ENCODE results near the gene RPS13.
"Not testable (repeated sequence)": the region's sequence is repeated elsewhere in the genome, so short reads cannot be mapped to it uniquely, and the experiment has no call there.

Gene RPS13

GRCh38 chr11:17077520-17078401 lies at the start of gene RPS13:
Gene RPS13, minus strand, starts transcription at chr11:17077667. Its CDS starts 26 bp downstream, at chr11:17077641.
- peak; percentile 85 to 92 for DNase-seq (ENCODE audit: low read depth in 2 of 2)

DNA sequence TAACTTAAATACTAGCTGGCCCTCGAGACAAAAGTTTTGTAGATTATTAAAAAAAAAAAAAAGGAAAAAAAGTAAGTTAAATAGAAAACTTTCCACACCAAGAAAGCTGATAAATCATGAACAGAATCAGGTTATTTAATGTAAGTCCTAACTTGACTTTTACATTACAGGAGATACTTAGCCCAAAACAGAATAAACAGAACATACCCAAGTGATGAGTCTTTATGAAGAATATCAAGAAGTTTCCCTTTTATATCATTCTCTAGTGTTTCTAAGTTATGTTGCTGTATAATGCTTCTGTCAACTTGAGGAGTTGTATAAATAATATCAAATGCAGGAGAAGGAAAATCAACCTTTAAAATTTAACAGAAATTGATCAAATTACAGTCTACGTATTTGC lies 44.5 kb upstream of the RPS13 start:
- DNase-seq (ENCODE audit: low read depth in 2 of 2) = no peak

DNA sequence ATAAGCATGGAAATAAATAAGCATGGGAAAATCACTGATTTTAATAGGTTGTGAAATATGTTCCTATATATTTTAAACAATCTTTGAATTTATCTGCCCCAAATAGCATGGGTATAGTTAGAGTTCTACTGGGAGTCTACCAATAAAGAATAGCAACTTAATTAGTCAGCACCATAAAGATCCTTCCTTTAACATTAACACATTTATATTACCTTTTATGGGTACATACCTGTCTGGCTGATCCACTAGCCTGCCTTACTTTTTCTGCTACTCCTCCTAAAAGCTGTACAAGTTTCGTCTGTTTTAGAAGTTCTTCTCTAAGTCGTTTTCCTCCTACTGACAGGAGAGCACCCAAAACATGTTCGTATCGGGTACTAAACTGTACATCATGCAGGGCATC lies 39.8 kb upstream of the RPS13 start:
- no peak for DNase-seq (ENCODE audit: low read depth in 2 of 2)

- DNase-seq (ENCODE audit: low read depth in 2 of 2) = no peak
Measured at GRCh38 chr11:17116117-17116516, 38.6 kb upstream of the RPS13 start.

GRCh38 chr11:17107745-17108144 lies 30.3 kb upstream of the RPS13 start:
- DNase-seq (ENCODE audit: low read depth in 2 of 2) = not testable (repeated sequence)

DNA sequence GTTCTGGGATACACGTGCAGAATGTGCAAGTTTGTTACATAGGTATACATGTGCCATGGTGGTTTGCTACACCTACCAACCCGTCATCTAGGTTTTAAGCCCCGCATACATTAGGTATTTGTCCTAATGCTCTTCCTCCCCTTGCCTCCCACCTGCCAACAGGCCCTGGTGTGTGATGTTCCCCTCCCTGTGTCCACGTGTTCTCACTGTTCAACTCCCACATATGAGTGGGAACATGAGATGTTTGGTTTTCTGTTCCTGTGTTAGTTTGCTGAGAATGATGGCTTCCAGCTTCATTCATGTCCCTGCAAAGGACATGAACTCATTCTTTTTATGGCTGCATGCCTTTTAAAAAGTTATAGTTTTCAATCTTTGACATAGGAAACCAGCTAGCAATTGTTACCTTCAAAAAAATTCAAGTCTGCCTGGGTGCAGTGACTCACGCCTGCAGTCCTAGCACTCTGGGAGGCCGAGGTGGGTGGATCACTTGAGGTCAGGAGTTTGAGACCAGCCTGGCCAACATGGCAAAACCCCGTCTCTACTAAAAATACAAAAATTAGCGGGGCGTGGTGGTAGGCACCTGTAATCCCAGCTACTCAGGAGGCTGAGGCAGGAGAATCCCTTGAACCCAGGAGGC lies 28.1 kb upstream of the RPS13 start:
- DNase-seq (ENCODE audit: low read depth in 2 of 2) = not testable (repeated sequence)

DNA sequence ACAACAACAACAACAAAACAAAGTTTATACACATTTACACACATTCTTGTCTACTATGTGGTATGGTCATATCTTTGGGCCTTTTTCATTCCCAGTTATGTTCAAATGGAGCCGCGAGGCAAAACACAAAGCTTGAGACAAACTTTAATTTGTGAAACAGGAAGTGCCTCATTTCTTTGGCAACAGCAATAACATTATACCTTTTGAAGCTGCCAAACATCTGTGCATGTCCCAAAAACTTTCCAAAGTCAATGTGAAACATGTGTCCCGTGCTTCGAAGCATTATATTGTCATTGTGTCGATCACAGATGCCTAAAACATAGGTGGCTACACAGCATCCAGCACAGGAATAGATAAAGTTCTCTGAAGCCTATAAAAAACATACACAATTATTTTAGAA lies 25.0 kb upstream of the RPS13 start:
- no peak for DNase-seq (ENCODE audit: low read depth in 2 of 2)

GRCh38 chr11:17098658-17099057 lies 21.2 kb upstream of the RPS13 start:
- DNase-seq (ENCODE audit: low read depth in 2 of 2) = no peak

DNA sequence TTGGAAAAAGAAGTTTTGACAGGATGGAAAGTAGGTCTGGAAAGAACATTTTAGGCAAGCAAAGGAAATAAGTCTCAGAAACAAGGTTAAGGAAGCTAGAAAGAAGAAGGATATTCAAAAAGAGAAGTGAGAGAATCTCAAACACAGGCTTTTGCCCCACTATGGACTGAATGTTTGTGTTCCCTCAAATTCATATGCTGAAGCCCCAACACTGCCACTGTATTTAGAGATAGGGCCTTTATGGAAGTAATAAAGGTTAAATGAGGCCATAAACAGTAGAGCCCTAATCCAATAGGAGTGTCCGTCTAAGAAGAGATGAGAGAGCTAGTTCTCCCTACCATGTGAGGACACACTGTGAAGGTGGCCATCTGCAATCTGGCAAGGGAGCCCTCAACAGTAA lies 20.6 kb upstream of the RPS13 start:
- DNase-seq (ENCODE audit: low read depth in 2 of 2) = no peak

- not testable (repeated sequence) for DNase-seq (ENCODE audit: low read depth in 2 of 2)
Measured at GRCh38 chr11:17085976-17086375, 8.5 kb upstream of the RPS13 start.

GRCh38 chr11:17077240-17077519 lies 287 bp downstream of the RPS13 start:
- peak; percentile 6 to 14 for DNase-seq (ENCODE audit: low read depth in 2 of 2)

DNA sequence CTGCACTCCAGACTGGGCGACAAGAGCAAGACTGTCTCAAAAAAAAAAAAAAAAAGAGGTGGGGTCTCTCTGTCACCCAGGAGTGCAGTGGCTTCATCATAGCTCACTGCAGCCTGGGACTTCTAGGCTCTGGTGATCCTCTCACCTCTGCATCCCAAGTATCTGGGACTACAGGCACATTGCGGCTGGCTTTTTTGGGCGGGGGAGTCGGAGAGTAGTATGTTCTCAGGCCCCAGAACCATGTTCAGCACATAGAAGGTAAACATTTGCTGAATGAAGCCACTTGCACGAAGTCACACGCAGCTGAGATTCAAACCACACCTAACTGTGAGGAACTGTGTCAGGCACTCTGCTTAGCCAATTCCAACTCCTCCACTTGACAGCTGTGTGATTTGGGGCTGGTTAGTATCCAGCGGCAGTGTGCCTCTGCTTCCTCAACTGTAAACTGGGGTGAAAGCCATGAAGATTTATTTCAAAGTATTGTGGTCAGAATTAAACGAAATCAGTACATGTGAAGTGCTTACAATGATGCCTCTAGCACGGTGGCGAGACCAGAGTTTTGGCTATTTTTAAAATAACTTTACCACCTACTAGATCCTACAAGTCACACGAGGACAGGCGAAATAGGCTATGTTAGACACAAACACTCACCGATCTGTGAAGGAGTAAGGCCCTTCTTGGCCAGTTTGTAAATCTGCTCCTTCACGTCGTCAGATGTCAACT lies 789 bp downstream of the RPS13 start:
- no peak for DNase-seq (ENCODE audit: low read depth in 2 of 2)

DNA sequence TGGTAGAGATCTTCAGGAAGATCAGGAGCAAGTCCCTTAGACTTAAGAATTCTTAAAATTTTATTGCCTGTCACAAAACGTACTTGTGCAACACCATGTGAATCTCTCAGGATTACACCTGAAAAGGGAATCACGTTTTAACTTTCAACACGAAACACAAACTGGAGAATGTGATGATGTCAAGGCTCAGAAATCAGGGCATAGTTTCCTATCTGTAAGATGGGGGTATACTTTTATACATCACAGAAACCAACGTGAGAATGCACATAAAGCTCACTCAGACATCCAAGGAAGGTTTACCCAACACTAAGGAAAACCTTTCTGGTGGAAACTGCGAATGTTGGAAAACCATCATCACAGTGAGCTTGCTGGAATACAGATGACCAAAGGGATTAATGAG lies 2.0 kb downstream of the RPS13 start:
- no peak for DNase-seq (ENCODE audit: low read depth in 2 of 2)

DNA sequence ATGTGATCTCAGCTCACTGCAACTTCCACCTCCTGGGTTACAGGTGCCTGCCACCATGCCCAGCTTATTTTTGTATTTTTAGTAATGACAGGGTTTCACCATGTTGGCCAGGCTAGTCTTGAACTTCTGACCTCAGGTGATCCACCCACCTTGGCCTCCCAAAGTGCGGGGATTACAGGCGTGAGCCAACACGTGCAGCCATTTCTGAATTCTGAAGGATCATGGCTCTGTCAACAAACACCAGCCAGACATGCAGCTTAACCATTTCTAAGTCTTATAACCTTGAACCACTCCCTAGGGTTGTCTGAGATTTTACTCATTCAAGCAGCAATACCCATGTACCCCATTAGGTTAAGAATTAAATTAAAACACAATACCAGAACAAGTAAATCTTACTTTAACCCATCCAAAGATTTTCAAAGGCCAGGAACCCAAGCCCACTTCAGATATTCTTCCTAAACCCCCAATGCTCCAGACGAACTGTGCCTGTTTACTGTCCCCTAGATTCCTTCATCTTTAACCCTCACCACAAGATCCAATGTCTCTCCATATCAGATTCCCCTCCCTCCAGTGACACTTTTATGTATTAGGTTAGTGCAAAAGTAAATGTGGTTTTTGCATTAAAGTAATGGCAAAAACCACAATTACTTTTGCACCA lies 4.0 kb downstream of the RPS13 start:
- DNase-seq (ENCODE audit: low read depth in 2 of 2) = no peak

DNA sequence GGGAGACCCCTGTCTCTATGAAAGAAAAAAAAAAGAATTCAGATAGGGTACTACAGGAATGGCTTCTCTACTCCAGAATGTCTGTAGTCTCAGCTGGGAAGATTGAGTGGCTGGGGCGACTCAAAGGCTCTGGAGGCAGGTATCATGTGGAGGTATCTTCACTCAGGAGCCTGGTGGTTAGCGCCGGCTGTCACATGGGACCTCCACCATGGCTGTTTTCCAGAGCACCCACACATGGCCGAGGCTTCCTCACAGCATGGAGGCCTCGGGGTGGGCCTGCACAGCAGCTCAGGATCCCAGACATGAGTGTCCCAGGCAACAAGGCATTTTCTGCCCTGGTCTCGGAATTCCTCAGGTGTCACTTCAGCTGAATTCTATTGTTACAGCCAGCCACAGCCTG lies 10.1 kb downstream of the RPS13 start:
- DNase-seq (ENCODE audit: low read depth in 2 of 2) = no peak

GRCh38 chr11:17066691-17067090 lies 10.8 kb downstream of the RPS13 start:
- no peak for DNase-seq (ENCODE audit: low read depth in 2 of 2)

DNA sequence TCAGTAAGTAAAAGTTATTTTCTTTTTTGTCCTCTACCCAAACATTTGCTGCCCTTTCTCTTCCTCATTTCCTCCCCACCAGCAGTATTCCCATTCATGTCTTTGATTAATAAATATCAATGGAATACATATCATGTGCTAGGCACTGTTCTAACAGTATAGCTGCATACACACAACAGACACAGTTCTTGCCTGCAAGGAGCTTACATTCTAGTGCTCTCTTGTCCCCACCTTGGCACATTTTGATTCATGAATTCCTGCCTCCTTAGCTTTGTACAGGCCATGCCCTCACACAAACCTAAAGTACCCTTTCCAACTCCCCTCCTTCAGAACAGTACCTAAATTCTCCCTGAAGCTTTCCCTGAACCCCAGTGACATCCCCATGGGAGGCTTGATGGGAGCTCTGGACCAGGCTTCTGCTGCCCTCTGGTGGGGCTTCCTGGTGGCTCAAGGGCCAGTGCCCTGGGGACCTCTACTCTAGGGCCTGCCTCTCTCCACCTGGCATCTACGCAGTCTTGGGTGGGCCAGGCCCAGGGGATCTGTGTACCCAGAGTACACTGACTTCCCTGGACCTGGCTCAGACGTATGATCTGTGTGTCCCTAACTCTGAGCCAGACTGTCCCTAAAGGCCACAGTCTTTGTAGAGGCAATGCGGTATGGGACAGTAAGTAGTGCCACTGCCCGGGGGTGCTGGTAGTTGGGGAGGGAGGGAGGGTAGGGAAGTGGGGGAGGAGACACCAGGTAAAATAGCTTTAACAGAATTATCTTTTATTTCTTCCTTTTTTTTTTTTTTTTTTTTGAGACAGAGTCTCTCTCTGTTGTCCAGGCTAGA lies 14.1 kb downstream of the RPS13 start:
- peak; percentile 52 to 55 for DNase-seq (ENCODE audit: low read depth in 2 of 2)

GRCh38 chr11:17051146-17051545 lies 26.3 kb downstream of the RPS13 start:
- not testable (repeated sequence) for DNase-seq (ENCODE audit: low read depth in 2 of 2)

DNA sequence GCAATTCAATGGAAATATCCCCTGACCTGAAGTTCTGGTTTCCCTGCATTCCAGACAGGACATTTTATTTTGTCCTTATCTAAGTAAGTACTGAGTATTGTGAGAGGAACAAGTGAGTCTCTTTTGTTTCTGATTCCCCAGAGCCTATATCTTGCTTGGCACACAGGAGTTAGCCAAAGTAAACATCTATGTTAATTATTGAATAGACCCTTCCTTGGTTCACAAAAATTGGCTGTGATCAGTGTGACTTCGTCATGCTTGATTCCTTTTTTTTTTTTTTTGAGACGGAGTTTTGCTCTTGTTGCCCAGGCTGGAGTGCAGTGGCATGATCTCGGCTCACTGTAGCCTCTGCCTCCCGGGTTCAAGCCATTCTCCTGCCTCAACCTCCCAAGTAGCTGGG lies 29.0 kb downstream of the RPS13 start:
- not testable (repeated sequence) for DNase-seq (ENCODE audit: low read depth in 2 of 2)

DNA sequence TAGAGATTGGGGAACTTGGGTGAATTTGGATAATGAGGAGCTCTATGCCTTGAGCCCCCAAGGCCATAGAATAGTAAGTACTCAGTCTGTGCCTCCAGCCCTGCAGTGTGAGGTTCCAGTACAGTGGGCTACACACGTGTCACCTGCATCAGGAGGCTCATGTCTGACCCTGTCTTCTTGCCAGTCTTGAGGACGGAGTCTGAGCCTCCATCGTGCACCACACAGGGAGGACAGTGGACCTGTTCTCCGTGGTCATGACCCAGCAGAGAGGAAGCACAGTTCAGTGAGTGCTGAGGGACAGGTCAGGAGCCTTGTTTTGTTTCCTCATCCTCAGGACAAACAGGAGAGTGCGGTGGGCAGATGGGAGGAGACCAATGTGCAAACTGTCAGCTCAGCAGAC lies 30.8 kb downstream of the RPS13 start:
- DNase-seq (ENCODE audit: low read depth in 2 of 2) = no peak
